SK-N-SH (cell line): Measurements from ENCODE around the gene ABLIM2. TPM values are rescaled to one million over a fixed set of nuclear protein-coding genes. Genes with fewer than 3 reads are reported as not detected.

Source experiments
- CTCF ChIA-PET: fragments of 300-600, 350-600 bp; formaldehyde crosslinking; extraction: SDS; loops from one replicate; lab custom pipeline; 2021; lab: Yijun Ruan, JAX
- POLR2A ChIA-PET: fragments of 350-600 bp; sonication (Branson Sonifier 250); formaldehyde crosslinking; extraction: SDS; loops from one replicate; lab custom pipeline; 2020; ENCODE audit warnings: antibody characterized with exemption, inconsistent platforms; lab: Yijun Ruan, JAX
- DNase-seq: peaks from one replicate; pipeline ENCODE4 v3.0.0; 2012
- H2AFZ ChIP-seq: fragments of 200-600 bp; sonication (generic); 2 replicates; pipeline ENCODE4 v1.8.1; 2016; ENCODE audit warnings: antibody characterized with exemption, mild to moderate bottlenecking, low read depth
- H3F3A ChIP-seq: fragments of 200-600 bp; sonication (generic); replicated peaks from 2 replicates; pipeline ENCODE3; 2016; ENCODE audit warnings: antibody characterized with exemption, mild to moderate bottlenecking; ENCODE audit not compliant: insufficient read depth
- H3K27ac ChIP-seq, 2 experiments: fragments of 200-500 bp in 1 of 2; fragments of 200-600 bp in 1 of 2; sonication (Bioruptor generic) in 1 of 2; sonication (generic), shearing (Covaris generic) in 1 of 2; 2 replicates each; pipeline versions ENCODE4 v1.5.1 to v1.6.1; 2014 to 2016; ENCODE audit warnings: low read depth in 2 of 2, inconsistent platforms in 1 of 2, low read length in 1 of 2, mild to moderate bottlenecking in 1 of 2, mixed read lengths in 1 of 2
- H3K27me3 ChIP-seq: fragments of 200-600 bp; sonication (generic), shearing (Covaris generic); 2 replicates; pipeline ENCODE4 v1.6.1; 2016; ENCODE audit warnings: mixed run types; ENCODE audit not compliant: insufficient read depth
- H3K36me3 ChIP-seq, 2 experiments: fragments of 200-500 bp in 1 of 2; fragments of 200-600 bp in 1 of 2; sonication (Bioruptor generic) in 1 of 2; sonication (generic) in 1 of 2; replicated peaks in 1 of 2; 2 replicates each; pipeline versions ENCODE3 to v1.5.1; 2014 to 2016; ENCODE audit warnings: low read length in 1 of 2, mild to moderate bottlenecking in 1 of 2; ENCODE audit not compliant: insufficient read depth in 2 of 2, control insufficient read depth in 1 of 2
- H3K4me1 ChIP-seq, 2 experiments: fragments of 200-500 bp in 1 of 2; fragments of 200-600 bp in 1 of 2; sonication (Bioruptor generic) in 1 of 2; sonication (generic), shearing (Covaris generic) in 1 of 2; 2 replicates each; pipeline versions ENCODE4 v1.5.1 to v1.6.1; 2014 to 2016; ENCODE audit warnings: low read depth in 1 of 2, low read length in 1 of 2, mixed run types in 1 of 2; ENCODE audit not compliant: insufficient read depth in 2 of 2, control insufficient read depth in 1 of 2
- H3K4me2 ChIP-seq: fragments of 200-600 bp; sonication (generic), shearing (Covaris generic); 2 replicates; pipeline ENCODE4 v1.6.1; 2017; ENCODE audit warnings: mixed run types
- H3K4me3 ChIP-seq, 2 experiments: fragments of 200-500 bp in 1 of 2; fragments of 200-600 bp in 1 of 2; sonication (Bioruptor generic) in 1 of 2; sonication (generic), shearing (Covaris generic) in 1 of 2; 2 replicates each; pipeline versions ENCODE4 v1.5.1 to v1.8.1; 2014 to 2016; ENCODE audit warnings: low read depth in 2 of 2, inconsistent platforms in 1 of 2, low read length in 1 of 2, mild to moderate bottlenecking in 1 of 2, mixed read lengths in 1 of 2, moderate library complexity in 1 of 2
- H3K79me2 ChIP-seq: fragments of 200-600 bp; sonication (generic); 2 replicates; pipeline ENCODE4 v1.8.1; 2017; ENCODE audit warnings: mild to moderate bottlenecking; ENCODE audit not compliant: insufficient read depth
- H3K9ac ChIP-seq: fragments of 200-600 bp; sonication (generic); 2 replicates; pipeline ENCODE4 v1.6.1; 2017; ENCODE audit warnings: mixed run types
- H3K9me2 ChIP-seq: fragments of 200-600 bp; sonication (generic); 2 replicates; pipeline ENCODE4 v1.6.1; 2017; ENCODE audit warnings: mixed run types
- H3K9me3 ChIP-seq: fragments of 200-600 bp; sonication (generic); 2 replicates; pipeline ENCODE4 v1.6.1; 2017; ENCODE audit warnings: mixed run types, mild to moderate bottlenecking, moderate library complexity
- H4K20me1 ChIP-seq: fragments of 200-600 bp; sonication (generic); 2 replicates; pipeline ENCODE4 v1.6.1; 2017; ENCODE audit warnings: mild to moderate bottlenecking, mixed run types; ENCODE audit not compliant: insufficient read depth
- ELF1 ChIP-seq: IDR thresholded peaks from 2 replicates; pipeline ENCODE4 v1.4.0; 2012
- EP300 ChIP-seq, 2 experiments: IDR thresholded peaks; 2 replicates each; pipeline versions ENCODE4 v1.4.0 to v1.6.1; 2012; ENCODE audit warnings: borderline replicate concordance in 1 of 2, low read depth in 1 of 2, low read length in 1 of 2
- EZH2phosphoT487 ChIP-seq: fragments of 200-600 bp; sonication (generic); IDR thresholded peaks from 2 replicates; pipeline ENCODE4 v1.6.1; 2017; ENCODE audit warnings: low read depth, mixed run types, mild to moderate bottlenecking, antibody characterized with exemption, moderate library complexity, borderline replicate concordance
- FOSL2 ChIP-seq: IDR thresholded peaks from 2 replicates; pipeline ENCODE4 v1.4.0; 2012; ENCODE audit warnings: low read depth, mild to moderate bottlenecking, moderate library complexity, borderline replicate concordance
- GABPA ChIP-seq: IDR thresholded peaks from 2 replicates; pipeline ENCODE4 v1.4.0; 2012; ENCODE audit warnings: low read depth, mild to moderate bottlenecking
- IRF3 ChIP-seq: fragments of 150-350 bp; IDR thresholded peaks from 2 replicates; pipeline ENCODE4 v1.6.1; 2016; ENCODE audit warnings: mild to moderate bottlenecking, low read depth, low read length
- JUND ChIP-seq: IDR thresholded peaks from 2 replicates; pipeline ENCODE4 v1.4.0; 2012
- MAX ChIP-seq: IDR thresholded peaks from 2 replicates; pipeline ENCODE4 v1.4.0; 2012; ENCODE audit warnings: low read depth
- MXI1 ChIP-seq: IDR thresholded peaks from 2 replicates; pipeline ENCODE4 v1.6.1; 2012; ENCODE audit warnings: mild to moderate bottlenecking, low read depth, low read length, improper control_type of control experiment
- NRF1 ChIP-seq: IDR thresholded peaks from 2 replicates; pipeline ENCODE4 v1.6.1; 2012; ENCODE audit warnings: low read depth, mild to moderate bottlenecking, low read length
- PBX3 ChIP-seq: IDR thresholded peaks from 2 replicates; pipeline ENCODE4; 2012
- POLR2AphosphoS5 ChIP-seq: IDR thresholded peaks from 2 replicates; pipeline ENCODE4 v1.6.1; 2012; ENCODE audit warnings: low read depth, low read length
- RCOR1 ChIP-seq: fragments of 150-350 bp; IDR thresholded peaks from 2 replicates; pipeline ENCODE4 v1.6.1; 2017; ENCODE audit warnings: antibody characterized with exemption, low read length
- REST ChIP-seq: IDR thresholded peaks from 2 replicates; pipeline ENCODE4 v1.6.1; 2012; ENCODE audit warnings: mild to moderate bottlenecking, low read depth, low read length, moderate library complexity
- RXRA ChIP-seq: IDR thresholded peaks from 2 replicates; pipeline ENCODE4 v1.4.0; 2012; ENCODE audit warnings: low read depth, mild to moderate bottlenecking, borderline replicate concordance
- SIN3A ChIP-seq: IDR thresholded peaks from 2 replicates; pipeline ENCODE4 v1.6.1; 2012; ENCODE audit warnings: low read depth, mild to moderate bottlenecking, low read length, moderate library complexity, borderline replicate concordance
- TAF1 ChIP-seq: IDR thresholded peaks from 2 replicates; pipeline ENCODE4 v1.6.1; 2012; ENCODE audit warnings: low read depth, mild to moderate bottlenecking, low read length, moderate library complexity, borderline replicate concordance
- USF2 ChIP-seq: fragments of 150-350 bp; IDR thresholded peaks from 2 replicates; pipeline ENCODE4 v1.6.1; 2017; ENCODE audit warnings: antibody characterized with exemption, low read length, low read depth, borderline replicate concordance
- YY1 ChIP-seq: IDR thresholded peaks from 2 replicates; pipeline ENCODE4 v1.4.0; 2012; ENCODE audit warnings: low read depth, mild to moderate bottlenecking
- WGBS: methylation state at CpG from one replicate; pipeline ENCODE4 v1.1.6; 2017; ENCODE audit warnings: low lambda C conversion rate; 5-methylcytosine and 5-hydroxymethylcytosine counted together
- polyA plus RNA-seq, 3 experiments: library from polyadenylated mRNA; depleted of rRNA; stranded (reverse); fragments of >200 nt; gene quantifications; 2 replicates each; pipeline ENCODE4 v1.2.3, GENCODE V29; 2012

ABLIM2 gene
- polyA plus RNA-seq, 1 of the 3 experiments (the other 2 are of a cell fraction) = 0.53 TPM

- ChIA-PET CTCF (no interaction called here), POLR2A (no interaction called here)
- Histone ChIP-seq H3F3A (no peaks in the 10 kb centered on the region), H4K20me1 (no peaks in the 10 kb centered on the region), H3K4me1 (peaks cover 0 to 68% of the 10 kb centered on the region in 2 experiments; a peak in 2 of 4 replicates), H3K36me3 (no peaks in the 10 kb centered on the region), H2AFZ (no peak overlapping the region), H3K9ac (no peak overlapping the region), H3K9me3 (no peaks in the 10 kb centered on the region), H3K27ac (no peak overlapping the region), H3K9me2 (no peaks in the 10 kb centered on the region), H3K79me2 (no peaks in the 10 kb centered on the region), H3K4me3 (no peak overlapping the region), H3K27me3 (no peaks in the 10 kb centered on the region; the same call in 1 of the 2 replicates), H3K4me2 (no peak overlapping the region)
- WGBS = 61% methylated on average over 7 of the region's 20 CpGs
- TF ChIP-seq ELF1 = no peak
- no peak for TF ChIP-seq FOSL2
- no peak for TF ChIP-seq RCOR1
- TF ChIP-seq SIN3A = no peak
- TF ChIP-seq EZH2phosphoT487 = no peak
- TF ChIP-seq POLR2AphosphoS5 = no peak
- TF ChIP-seq PBX3 = no peak
- no peak for TF ChIP-seq REST
- no peak for TF ChIP-seq MXI1
- no peak for TF ChIP-seq EP300 (IDR thresholded peaks at IDR 0.05; ENCODE audit: borderline replicate concordance in 1 of 2, low read depth in 1 of 2, low read length in 1 of 2)
- no peak for TF ChIP-seq RXRA
- no peak for TF ChIP-seq MAX
- no peak for TF ChIP-seq TAF1
- no peak for TF ChIP-seq USF2
- TF ChIP-seq YY1 = no peak
- no peak for TF ChIP-seq JUND
- no peak for TF ChIP-seq GABPA
- TF ChIP-seq IRF3 = no peak
- no peak for TF ChIP-seq NRF1
- no peak for DNase-seq
Observed at GRCh38 chr4:8125526-8126056, 33.0 kb downstream of the ABLIM2 start.
